AG09309 (cell line): ENCODE measurements around the gene AP5Z1.

Experiments
- DNase-seq: peaks from one replicate; pipeline ENCODE4 v3.0.0-alpha.2; 2010; ENCODE audit warnings: low read depth
- H3K4me3 ChIP-seq: 2 replicates; pipeline ENCODE4 v1.5.1; 2011; ENCODE audit warnings: mild to moderate bottlenecking, low read depth, low read length, moderate library complexity; ENCODE audit not compliant: control insufficient read depth
- TF ChIP-seq, protein P1 (sequence below): IDR thresholded peaks from 2 replicates; pipeline ENCODE4 v1.5.1; 2011; ENCODE audit warnings: mild to moderate bottlenecking, low read depth, low read length, inconsistent platforms; ENCODE audit not compliant: insufficient read depth, control insufficient read depth; ENCODE audit errors: missing control alignments

AP5Z1 gene

DNA sequence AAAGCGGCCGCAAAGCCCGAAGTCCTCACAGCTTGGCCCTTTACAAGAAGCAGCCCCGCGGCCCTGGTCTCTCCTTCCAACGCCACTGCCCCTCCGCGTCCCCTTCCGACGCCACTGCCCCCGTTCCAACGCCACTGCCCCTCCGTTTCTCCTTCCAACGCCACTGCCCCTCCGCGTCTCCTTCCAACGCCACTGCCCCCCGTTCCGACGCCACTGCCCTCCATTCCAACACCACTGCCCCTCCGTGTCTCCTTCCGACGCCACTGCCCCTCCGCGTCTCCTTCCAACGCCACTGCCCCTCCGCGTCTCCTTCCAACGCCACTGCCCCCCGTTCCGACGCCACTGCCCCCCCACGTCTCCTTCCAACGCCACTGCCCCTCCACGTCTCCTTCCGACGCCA lies 33.1 kb downstream of the AP5Z1 start:
- no peak overlapping the region for H3K4me3 ChIP-seq
- TF ChIP-seq, protein P1, sequence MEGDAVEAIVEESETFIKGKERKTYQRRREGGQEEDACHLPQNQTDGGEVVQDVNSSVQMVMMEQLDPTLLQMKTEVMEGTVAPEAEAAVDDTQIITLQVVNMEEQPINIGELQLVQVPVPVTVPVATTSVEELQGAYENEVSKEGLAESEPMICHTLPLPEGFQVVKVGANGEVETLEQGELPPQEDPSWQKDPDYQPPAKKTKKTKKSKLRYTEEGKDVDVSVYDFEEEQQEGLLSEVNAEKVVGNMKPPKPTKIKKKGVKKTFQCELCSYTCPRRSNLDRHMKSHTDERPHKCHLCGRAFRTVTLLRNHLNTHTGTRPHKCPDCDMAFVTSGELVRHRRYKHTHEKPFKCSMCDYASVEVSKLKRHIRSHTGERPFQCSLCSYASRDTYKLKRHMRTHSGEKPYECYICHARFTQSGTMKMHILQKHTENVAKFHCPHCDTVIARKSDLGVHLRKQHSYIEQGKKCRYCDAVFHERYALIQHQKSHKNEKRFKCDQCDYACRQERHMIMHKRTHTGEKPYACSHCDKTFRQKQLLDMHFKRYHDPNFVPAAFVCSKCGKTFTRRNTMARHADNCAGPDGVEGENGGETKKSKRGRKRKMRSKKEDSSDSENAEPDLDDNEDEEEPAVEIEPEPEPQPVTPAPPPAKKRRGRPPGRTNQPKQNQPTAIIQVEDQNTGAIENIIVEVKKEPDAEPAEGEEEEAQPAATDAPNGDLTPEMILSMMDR, result no peak
- no peak for DNase-seq

DNA sequence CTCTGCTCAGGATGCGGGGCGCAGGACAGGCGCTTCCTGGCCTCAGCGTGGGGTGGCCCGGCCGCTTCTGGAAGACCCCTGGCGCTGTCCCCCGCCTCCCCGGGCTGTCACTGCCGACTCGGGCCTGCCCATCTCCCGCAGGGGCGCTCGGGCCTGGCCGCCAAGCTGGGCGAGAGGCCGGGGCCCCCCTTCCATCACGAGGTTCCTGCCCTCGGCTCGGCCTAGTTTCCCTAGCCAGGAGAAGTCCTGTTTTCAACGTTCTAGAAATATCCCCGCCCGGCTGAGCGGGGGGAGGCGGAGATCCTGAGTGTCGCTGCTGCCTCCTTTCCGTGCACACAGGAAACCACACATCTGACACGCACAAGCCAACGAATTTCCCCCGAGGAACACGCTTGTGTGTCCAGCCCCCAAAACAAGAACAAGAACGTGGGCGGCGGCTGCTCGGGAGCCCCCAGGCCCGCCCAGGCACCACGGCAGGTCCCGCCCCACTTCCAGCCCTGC lies 33.7 kb downstream of the AP5Z1 start:
- no peak for DNase-seq
- TF ChIP-seq, protein P1, result no peak
- no peak overlapping the region for H3K4me3 ChIP-seq

DNA sequence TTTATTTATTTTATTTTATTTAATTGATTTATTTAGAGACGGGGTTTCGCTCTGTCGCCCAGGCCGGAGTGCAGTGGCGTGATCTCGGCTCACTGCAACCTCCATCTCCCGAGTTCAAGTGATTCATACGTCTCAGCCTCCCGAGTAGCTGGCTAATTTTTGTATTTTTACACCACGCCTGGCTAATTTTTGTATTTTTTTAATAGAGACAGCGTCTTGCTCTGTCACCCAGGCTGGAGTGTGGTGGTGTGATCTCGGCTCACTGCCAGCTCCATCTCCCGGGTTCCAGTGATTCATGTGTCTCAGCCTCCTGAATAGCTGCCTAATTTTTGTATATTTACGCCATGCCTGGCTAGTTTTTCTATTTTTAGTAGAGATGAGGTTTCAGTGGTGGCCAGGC lies 34.2 kb downstream of the AP5Z1 start:
- no peak overlapping the region for H3K4me3 ChIP-seq
- DNase-seq, result no peak
- TF ChIP-seq, protein P1, result no peak

DNA sequence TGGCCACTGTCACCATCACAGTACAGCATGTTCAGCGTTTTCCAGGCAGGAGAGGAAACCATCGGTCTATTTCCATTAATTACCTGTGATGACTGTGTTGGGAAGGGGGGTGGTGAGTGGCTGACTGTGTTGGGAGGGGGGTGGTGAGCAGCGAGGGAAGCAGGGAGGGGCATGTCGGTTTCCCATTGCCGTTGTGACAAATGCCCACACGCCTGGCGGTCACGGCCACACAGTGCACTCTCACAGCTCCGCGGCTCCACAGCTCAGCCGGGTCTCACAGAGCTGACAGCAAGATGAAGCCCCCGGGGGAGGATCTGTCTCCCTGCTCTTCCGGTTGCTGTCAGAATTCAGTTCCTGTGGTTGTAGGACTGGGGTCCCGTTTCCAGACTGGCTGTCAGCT lies 39.0 kb downstream of the AP5Z1 start:
- no peak overlapping the region for H3K4me3 ChIP-seq
- DNase-seq, result no peak
- TF ChIP-seq, protein P1, result no peak

DNA sequence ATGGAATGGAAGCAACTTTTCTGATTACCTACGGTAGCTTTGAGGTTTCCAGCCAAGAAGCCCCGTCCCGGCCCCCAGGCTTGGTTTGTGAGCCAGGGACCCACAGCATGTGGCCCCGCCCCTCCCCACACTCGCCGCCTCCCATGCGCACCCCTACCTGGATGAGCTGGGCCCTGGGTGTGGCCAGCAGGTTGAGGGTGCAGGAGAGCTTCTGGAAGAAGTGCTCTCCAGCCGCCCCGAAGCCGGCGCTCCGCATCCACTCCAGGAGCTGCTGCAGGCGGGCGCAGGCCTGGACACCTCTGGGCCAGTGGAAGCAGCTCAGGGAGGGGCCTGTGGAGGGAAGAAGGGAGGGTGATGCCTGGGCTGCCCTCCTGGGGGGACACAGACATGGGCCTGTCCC lies 39.7 kb downstream of the AP5Z1 start:
- DNase-seq, result no peak
- TF ChIP-seq, protein P1, result no peak
- H3K4me3 ChIP-seq, result no peak overlapping the region

DNA sequence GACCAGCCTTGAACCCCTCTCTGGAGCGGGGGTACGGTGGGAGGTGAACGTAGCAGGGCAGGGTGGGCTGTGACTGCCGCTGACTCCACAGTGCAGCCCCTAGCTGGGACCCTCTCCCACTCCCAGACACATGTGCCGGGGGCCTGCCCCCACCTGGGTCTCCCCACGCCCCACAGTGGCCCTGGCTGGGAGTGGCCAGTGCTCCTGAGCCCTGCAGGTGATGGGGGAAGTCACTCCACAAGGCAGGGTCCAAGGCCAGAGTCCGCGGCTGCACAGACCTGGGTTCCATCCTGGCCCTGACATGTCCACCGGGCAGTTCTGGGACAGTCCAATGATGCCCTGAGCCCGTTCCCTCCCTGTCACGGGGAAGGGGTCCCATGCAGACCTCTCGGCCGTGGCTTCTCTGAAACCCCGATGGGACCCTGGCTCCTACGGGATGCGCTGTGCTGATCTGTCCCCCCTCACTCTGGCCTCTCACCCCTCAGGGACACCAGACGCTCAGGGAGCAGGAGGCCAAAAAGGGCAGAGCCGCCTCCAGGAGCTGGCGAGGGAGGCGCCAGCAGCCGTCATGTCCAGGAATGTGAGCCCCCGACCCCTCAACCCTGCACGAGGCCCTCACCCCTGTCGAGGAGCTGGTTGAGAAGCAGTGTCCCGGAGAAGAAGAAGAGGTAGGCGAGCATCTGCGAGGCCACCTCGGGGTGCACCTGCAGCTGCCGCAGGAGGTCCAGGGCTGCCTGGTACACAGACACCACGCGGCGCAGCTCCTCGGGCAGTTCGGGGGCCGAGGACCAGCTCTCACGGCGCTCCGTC lies 40.4 kb downstream of the AP5Z1 start:
- no peak overlapping the region for H3K4me3 ChIP-seq
- TF ChIP-seq, protein P1, result no peak

More for the DNA sequence above, 40.4 kb downstream of the AP5Z1 start:
- no peak for DNase-seq
